Mucosa of rectum (tissue), 2 donors: ENCODE measurements around the gene EVA1A.
"Not testable (repeated sequence)": the region's sequence is repeated elsewhere in the genome, so short reads cannot be mapped to it uniquely, and the experiment has no call there.

ENCODE experiments used
- H3K27ac ChIP-seq, 2 donors: one replicate each; pipeline ENCODE4 v1.7.0; 2013; ENCODE audit warnings: inconsistent platforms in 2 of 2, low read depth in 2 of 2, low read length in 2 of 2
- H3K27me3 ChIP-seq, 2 donors: one replicate each; pipeline ENCODE4 v1.7.0; 2013; ENCODE audit warnings: low read length in 2 of 2; ENCODE audit not compliant: control insufficient read depth in 2 of 2, insufficient read depth in 2 of 2
- H3K36me3 ChIP-seq, 2 donors: one replicate each; pipeline ENCODE4 v1.7.0; 2013; ENCODE audit warnings: low read length in 2 of 2; ENCODE audit not compliant: control insufficient read depth in 2 of 2, insufficient read depth in 2 of 2
- H3K4me1 ChIP-seq, 2 donors: one replicate each; pipeline ENCODE4 v1.7.0; 2013; ENCODE audit warnings: low read length in 2 of 2, mild to moderate bottlenecking in 1 of 2; ENCODE audit not compliant: control insufficient read depth in 2 of 2, insufficient read depth in 2 of 2
- H3K4me3 ChIP-seq, 2 donors: one replicate each; pipeline ENCODE4 v1.7.0; 2013; ENCODE audit warnings: low read length in 2 of 2
- H3K9ac ChIP-seq, 2 donors: one replicate each; pipeline ENCODE4 v1.7.0; 2013; ENCODE audit warnings: low read length in 2 of 2, low read depth in 1 of 2, mild to moderate bottlenecking in 1 of 2
- H3K9me3 ChIP-seq, 2 donors: one replicate each; pipeline ENCODE4 v1.7.0; 2013; ENCODE audit warnings: low read length in 2 of 2; ENCODE audit not compliant: control insufficient read depth in 2 of 2
- donor health status: healthy.
- donor health status: Normal muscosa, but diverticular disease.

Gene EVA1A

DNA sequence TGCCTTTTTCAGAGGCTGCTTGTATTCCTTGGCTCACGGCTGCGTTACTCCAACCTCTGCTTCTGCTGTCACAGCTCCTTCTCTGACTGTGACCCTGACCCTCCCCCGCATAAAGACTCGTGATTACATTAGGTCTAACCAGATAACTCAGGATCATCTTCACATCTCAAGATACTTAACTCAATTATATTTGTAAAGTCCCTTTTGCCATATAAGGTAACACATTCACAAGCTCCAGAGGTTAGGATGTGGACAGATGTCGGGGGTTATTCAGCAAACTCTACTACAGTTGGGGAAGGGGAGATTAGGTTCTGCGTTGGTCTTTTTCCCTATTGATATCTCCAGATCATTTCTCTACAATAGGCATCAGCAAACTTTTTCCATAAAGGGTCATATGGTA, 76.9 kb downstream of the EVA1A start:
- Histone ChIP-seq H3K27me3 (no peaks in the 10 kb centered on the region), H3K36me3 (no peaks in the 10 kb centered on the region), H3K4me3 (no peak overlapping the region), H3K9ac (no peak overlapping the region), H3K27ac (no peak overlapping the region), H3K4me1 (no peaks in the 10 kb centered on the region), H3K9me3 (no peaks in the 10 kb centered on the region)

GRCh38 chr2:75482398-75482797, 78.3 kb downstream of the EVA1A start:
- Histone ChIP-seq H3K27me3 (no peaks in the 10 kb centered on the region), H3K27ac (no peak overlapping the region), H3K4me3 (no peak overlapping the region), H3K36me3 (no peaks in the 10 kb centered on the region), H3K9me3 (no peaks in the 10 kb centered on the region), H3K4me1 (no peaks in the 10 kb centered on the region), H3K9ac (no peak overlapping the region)

DNA sequence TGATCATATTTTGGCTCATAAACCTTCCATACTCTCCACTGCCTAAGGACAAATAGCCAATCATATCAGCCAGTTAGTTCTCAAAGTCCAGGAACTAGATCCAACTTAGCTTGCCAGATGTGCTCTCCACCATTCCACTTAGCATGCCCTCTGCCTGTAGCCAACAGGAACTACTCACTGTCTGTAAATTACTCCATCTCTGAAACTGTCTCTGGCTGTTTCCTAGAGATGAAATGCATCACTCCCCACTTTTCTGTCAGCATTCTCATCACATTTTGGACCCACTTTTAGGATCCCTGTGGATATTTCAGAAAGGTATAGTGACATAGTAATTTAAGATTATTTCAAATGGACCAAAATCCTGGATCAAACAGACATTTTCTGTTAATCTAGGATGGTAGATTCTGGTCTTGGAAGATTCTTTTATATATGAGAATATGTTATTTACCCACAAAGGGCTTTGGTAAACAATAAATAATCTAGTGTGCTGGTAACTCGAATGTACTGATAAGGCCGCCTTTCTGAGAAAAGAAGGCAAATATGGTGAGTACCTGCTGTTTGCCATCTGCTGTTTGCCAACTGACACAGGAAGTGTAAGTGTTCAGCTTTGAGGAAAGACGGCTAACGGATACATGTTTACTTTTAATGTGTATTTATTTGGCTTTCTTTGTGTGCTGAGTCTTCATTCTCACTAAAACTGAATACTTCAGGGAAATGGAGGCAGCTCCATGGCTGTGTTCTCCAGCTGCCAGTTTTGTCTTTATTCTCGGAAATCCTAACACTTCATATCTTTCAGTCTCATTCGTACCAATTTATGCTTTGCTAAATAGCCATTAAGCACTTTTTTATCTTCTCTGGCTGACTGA, 79.5 kb downstream of the EVA1A start:
- Histone ChIP-seq H3K4me3 (no peak overlapping the region), H3K9ac (no peak overlapping the region), H3K36me3 (no peaks in the 10 kb centered on the region), H3K9me3 (no peaks in the 10 kb centered on the region), H3K4me1 (no peaks in the 10 kb centered on the region), H3K27me3 (no peaks in the 10 kb centered on the region), H3K27ac (no peak overlapping the region)

DNA sequence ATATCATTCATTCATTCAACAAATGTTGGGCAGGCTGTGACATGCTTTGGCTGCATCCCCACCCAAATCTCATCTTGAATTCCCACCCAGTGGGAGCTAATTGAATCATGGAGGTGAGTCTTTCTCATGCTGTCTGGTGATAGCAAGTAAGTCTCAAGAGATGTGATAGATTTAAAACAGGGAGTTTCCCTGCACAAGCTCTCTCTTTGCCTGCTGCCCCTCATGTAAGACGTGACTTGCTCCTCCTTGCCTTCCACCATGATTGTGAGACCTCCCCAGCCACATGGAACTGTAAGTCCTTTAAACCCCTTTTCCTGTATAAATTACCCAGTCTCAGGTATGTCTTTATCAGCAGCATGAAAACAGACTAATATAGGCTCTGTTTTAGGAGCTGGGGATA, 83.0 kb downstream of the EVA1A start:
- not testable (repeated sequence) for H3K27me3 ChIP-seq, H3K9me3 ChIP-seq, H3K27ac ChIP-seq, H3K4me1 ChIP-seq, H3K36me3 ChIP-seq, H3K9ac ChIP-seq, H3K4me3 ChIP-seq

GRCh38 chr2:75476761-75477160, 84.0 kb downstream of the EVA1A start:
- Histone ChIP-seq H3K27me3 (no peaks in the 10 kb centered on the region), H3K4me1 (no peaks in the 10 kb centered on the region), H3K9me3 (no peaks in the 10 kb centered on the region), H3K27ac (no peak overlapping the region), H3K36me3 (no peaks in the 10 kb centered on the region), H3K4me3 (no peak overlapping the region), H3K9ac (no peak overlapping the region)

DNA sequence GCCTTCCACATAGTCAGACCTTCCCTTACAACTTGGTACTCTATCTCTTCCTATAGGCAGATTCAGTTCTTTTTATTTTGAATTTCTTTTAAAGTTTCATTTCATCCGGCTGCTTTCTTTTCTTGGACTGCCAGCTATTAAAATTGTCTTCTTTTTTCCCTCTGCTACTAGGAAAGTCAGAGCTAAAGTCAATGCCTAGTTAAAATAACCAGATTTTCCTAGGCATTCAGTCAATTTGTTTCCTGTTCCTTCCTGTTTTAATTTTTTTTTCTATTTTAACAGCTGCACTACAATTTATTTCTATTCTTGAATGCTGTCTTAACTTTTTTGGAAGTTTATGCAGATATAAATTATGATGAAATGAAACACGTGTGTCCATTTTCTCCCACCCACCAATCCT, 84.8 kb downstream of the EVA1A start:
- H3K4me3 ChIP-seq, result no peak overlapping the region

GRCh38 chr2:75475049-75475448, 85.7 kb downstream of the EVA1A start:
- no peaks in the 10 kb centered on the region for H3K27me3 ChIP-seq
- no peaks in the 10 kb centered on the region for H3K36me3 ChIP-seq
- H3K4me3 ChIP-seq, result no peak overlapping the region
- H3K9ac ChIP-seq, result no peak overlapping the region
- no peak overlapping the region for H3K27ac ChIP-seq
- H3K9me3 ChIP-seq, result no peaks in the 10 kb centered on the region
- no peaks in the 10 kb centered on the region for H3K4me1 ChIP-seq

More for the DNA sequence above, 84.8 kb downstream of the EVA1A start:
- no peaks in the 10 kb centered on the region for H3K27me3 ChIP-seq
- no peak overlapping the region for H3K9ac ChIP-seq
- H3K4me1 ChIP-seq, result no peaks in the 10 kb centered on the region
- no peaks in the 10 kb centered on the region for H3K9me3 ChIP-seq
- H3K36me3 ChIP-seq, result no peaks in the 10 kb centered on the region
- H3K27ac ChIP-seq, result no peak overlapping the region

- H3K27ac ChIP-seq, result no peak overlapping the region
- H3K4me1 ChIP-seq, result no peaks in the 10 kb centered on the region
- H3K9ac ChIP-seq, result no peak overlapping the region
- H3K36me3 ChIP-seq, result no peaks in the 10 kb centered on the region
- H3K9me3 ChIP-seq, result no peaks in the 10 kb centered on the region
- H3K4me3 ChIP-seq, result no peak overlapping the region
- no peaks in the 10 kb centered on the region for H3K27me3 ChIP-seq
These were observed 86.6 kb downstream of the EVA1A start for GRCh38 chr2:75474115-75474514.

GRCh38 chr2:75466708-75467311, 93.9 kb downstream of the EVA1A start:
- Histone ChIP-seq H3K4me3 (no peak overlapping the region), H3K4me1 (no peaks in the 10 kb centered on the region), H3K27me3 (peaks cover 0 to 2% of the 10 kb centered on the region in 2 donors), H3K9ac (no peak overlapping the region), H3K9me3 (no peaks in the 10 kb centered on the region), H3K36me3 (no peaks in the 10 kb centered on the region), H3K27ac (no peak overlapping the region)

GRCh38 chr2:75465317-75465984, 95.3 kb downstream of the EVA1A start:
- H3K27ac ChIP-seq, result no peak overlapping the region
- H3K9ac ChIP-seq, result no peak overlapping the region
- no peak overlapping the region for H3K4me3 ChIP-seq
- H3K36me3 ChIP-seq, result no peaks in the 10 kb centered on the region
- peaks cover 0 to 2% of the 10 kb centered on the region in 2 donors for H3K27me3 ChIP-seq
- no peaks in the 10 kb centered on the region for H3K4me1 ChIP-seq
- H3K9me3 ChIP-seq, result no peaks in the 10 kb centered on the region
